Smooth muscle cell (in vitro differentiated cells): ENCODE measurements around the gene PMEPA1. TPM values are rescaled to one million over a fixed set of nuclear protein-coding genes. Genes with fewer than 3 reads are reported as not detected.

Source experiments
- DNase-seq: peaks from one replicate; lab custom pipeline; 2025; ENCODE audit not compliant: unreplicated experiment; lab: John Stamatoyannopoulos, UW
- H2AFZ ChIP-seq: fragments of 200-600 bp; sonication (generic); 2 replicates; pipeline ENCODE4 v1.6.0; 2016; ENCODE audit warnings: antibody characterized with exemption, low read depth, mild to moderate bottlenecking
- H3F3A ChIP-seq: fragments of 200-600 bp; sonication (generic); 2 replicates; pipeline ENCODE4 v1.6.0; 2017; ENCODE audit warnings: antibody characterized with exemption, low read depth
- H3K27ac ChIP-seq: fragments of 200-600 bp; sonication (generic); 2 replicates; pipeline ENCODE4 v1.5.1; 2016; ENCODE audit warnings: low read depth, mild to moderate bottlenecking
- H3K27me3 ChIP-seq: fragments of 200-600 bp; sonication (generic); 2 replicates; pipeline ENCODE4 v1.6.1; 2016; ENCODE audit warnings: low read depth, mild to moderate bottlenecking
- H3K36me3 ChIP-seq: fragments of 200-600 bp; sonication (generic); 2 replicates; pipeline ENCODE4 v1.5.1; 2016; ENCODE audit warnings: low read depth
- H3K4me1 ChIP-seq: fragments of 200-600 bp; sonication (generic); 2 replicates; pipeline ENCODE4 v1.5.1; 2016; ENCODE audit warnings: low read depth
- H3K4me2 ChIP-seq: fragments of 200-600 bp; sonication (generic); 2 replicates; pipeline ENCODE4 v1.6.0; 2016; ENCODE audit warnings: mild to moderate bottlenecking
- H3K4me3 ChIP-seq: fragments of 200-600 bp; sonication (generic); 2 replicates; pipeline ENCODE4 v1.5.1; 2016; ENCODE audit warnings: mild to moderate bottlenecking
- H3K79me2 ChIP-seq: fragments of 200-600 bp; sonication (generic); 2 replicates; pipeline ENCODE4 v1.6.0; 2016; ENCODE audit warnings: low read depth, mild to moderate bottlenecking
- H3K9ac ChIP-seq: fragments of 200-600 bp; sonication (generic); 2 replicates; pipeline ENCODE4 v1.6.0; 2016; ENCODE audit warnings: low read depth
- H3K9me3 ChIP-seq: fragments of 200-600 bp; sonication (generic); replicated peaks from 2 replicates; pipeline ENCODE4 v1.5.1; 2016; ENCODE audit warnings: low read depth
- H4K20me1 ChIP-seq: fragments of 200-600 bp; sonication (generic); 2 replicates; pipeline ENCODE4 v1.6.0; 2016; ENCODE audit warnings: low read depth
- WGBS: methylation state at CpG from one replicate; pipeline ENCODE4 v1.1.7; 2016; ENCODE audit warnings: low lambda C conversion rate; 5-methylcytosine and 5-hydroxymethylcytosine counted together
- polyA plus RNA-seq: library from polyadenylated mRNA; unstranded; fragments of >200 nt; fragmentation: Nextera tagmentation; extraction: Ambion mirVana; gene quantifications from 2 replicates; pipeline ENCODE4 v1.2.1, GENCODE V29; 2016
- total RNA-seq: library from RNA; depleted of rRNA; stranded (reverse); fragments of >200 nt; gene quantifications from 2 replicates; pipeline ENCODE4 v1.2.3, GENCODE V29; 2014
- TF ChIP-seq, protein P1 (sequence below): fragments of 200-600 bp; sonication (generic); IDR thresholded peaks from 2 replicates; pipeline ENCODE4 v1.5.1; 2017; ENCODE audit warnings: borderline replicate concordance, mild to moderate bottlenecking, antibody characterized with exemption; ENCODE audit not compliant: insufficient read depth, poor library complexity, severe bottlenecking

Gene PMEPA1
- total and polyA plus RNA-seq, 2 experiments from 2014 or later: 37.2 to 81.9 TPM

DNA sequence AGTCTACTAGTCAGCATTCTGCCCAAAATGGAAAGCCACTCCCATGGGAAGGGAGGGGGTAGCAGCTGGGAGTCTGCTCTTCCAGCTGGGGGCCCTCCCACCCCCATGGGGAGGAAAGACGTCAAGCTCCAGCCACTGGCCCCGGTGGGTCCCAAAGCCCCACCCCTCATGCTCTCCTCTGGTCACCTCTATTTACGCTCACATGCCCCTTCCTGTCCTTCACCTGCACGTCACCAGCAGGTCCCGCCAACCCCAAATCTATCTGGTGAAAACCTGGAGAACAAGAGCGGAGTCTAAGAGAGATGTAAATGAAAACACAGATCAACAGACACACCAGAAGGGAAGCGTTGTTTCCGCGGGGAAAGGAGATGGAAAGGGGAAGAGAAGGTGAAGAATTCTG lies 59.5 kb downstream of the PMEPA1 start:
- no peak overlapping the region for H3K4me2 ChIP-seq
- no peak overlapping the region for H3K9ac ChIP-seq
- WGBS: 94% methylated on average over 8 of the region's 9 CpGs
- H3K79me2 ChIP-seq: no peaks in the 10 kb centered on the region
- H4K20me1 ChIP-seq: peaks cover 56% of the 10 kb centered on the region
- no peaks in the 10 kb centered on the region for H3K4me1 ChIP-seq
- H3K27ac ChIP-seq: no peak overlapping the region
- H3K27me3 ChIP-seq: no peaks in the 10 kb centered on the region
- peaks cover 3% of the 10 kb centered on the region for H3K36me3 ChIP-seq
- H3K4me3 ChIP-seq: no peak overlapping the region
- peaks cover 3% of the 10 kb centered on the region for H3F3A ChIP-seq
- TF ChIP-seq, protein P1, sequence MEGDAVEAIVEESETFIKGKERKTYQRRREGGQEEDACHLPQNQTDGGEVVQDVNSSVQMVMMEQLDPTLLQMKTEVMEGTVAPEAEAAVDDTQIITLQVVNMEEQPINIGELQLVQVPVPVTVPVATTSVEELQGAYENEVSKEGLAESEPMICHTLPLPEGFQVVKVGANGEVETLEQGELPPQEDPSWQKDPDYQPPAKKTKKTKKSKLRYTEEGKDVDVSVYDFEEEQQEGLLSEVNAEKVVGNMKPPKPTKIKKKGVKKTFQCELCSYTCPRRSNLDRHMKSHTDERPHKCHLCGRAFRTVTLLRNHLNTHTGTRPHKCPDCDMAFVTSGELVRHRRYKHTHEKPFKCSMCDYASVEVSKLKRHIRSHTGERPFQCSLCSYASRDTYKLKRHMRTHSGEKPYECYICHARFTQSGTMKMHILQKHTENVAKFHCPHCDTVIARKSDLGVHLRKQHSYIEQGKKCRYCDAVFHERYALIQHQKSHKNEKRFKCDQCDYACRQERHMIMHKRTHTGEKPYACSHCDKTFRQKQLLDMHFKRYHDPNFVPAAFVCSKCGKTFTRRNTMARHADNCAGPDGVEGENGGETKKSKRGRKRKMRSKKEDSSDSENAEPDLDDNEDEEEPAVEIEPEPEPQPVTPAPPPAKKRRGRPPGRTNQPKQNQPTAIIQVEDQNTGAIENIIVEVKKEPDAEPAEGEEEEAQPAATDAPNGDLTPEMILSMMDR: no peak
- no peaks in the 10 kb centered on the region for H3K9me3 ChIP-seq
- H2AFZ ChIP-seq: no peak overlapping the region
- no peak for DNase-seq

DNA sequence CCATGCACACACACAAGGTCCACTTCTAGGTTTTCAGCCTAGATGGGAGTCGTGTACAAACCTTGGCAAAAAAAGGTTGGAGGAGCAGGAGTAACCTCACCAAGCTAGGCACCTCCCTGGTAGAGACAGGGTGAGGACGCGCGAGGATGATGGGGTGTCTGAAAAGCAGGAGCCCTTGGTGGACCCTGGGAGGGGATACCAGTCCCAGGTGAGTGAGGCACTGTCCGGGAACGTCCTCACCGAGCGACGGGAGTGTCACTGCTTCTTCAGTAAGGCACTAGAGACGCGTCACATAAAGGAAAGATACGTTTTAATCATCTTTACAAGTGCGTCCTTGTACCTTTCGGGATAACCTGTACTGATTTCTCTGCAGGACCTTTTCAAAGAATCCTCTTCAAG lies 60.2 kb downstream of the PMEPA1 start:
- H3K9ac ChIP-seq: no peak overlapping the region
- H3K36me3 ChIP-seq: peaks cover 3% of the 10 kb centered on the region
- peaks cover 49% of the 10 kb centered on the region for H4K20me1 ChIP-seq
- 96% methylated on average over 14 of the region's 14 CpGs for WGBS
- no peaks in the 10 kb centered on the region for H3K4me1 ChIP-seq
- DNase-seq: no peak
- H3K4me2 ChIP-seq: no peak overlapping the region
- TF ChIP-seq, protein P1: no peak
- H2AFZ ChIP-seq: no peak overlapping the region
- H3K79me2 ChIP-seq: no peaks in the 10 kb centered on the region
- no peaks in the 10 kb centered on the region for H3K9me3 ChIP-seq
- H3F3A ChIP-seq: peaks cover 3% of the 10 kb centered on the region
- H3K27ac ChIP-seq: no peak overlapping the region
- H3K4me3 ChIP-seq: no peak overlapping the region
- H3K27me3 ChIP-seq: no peaks in the 10 kb centered on the region

DNA sequence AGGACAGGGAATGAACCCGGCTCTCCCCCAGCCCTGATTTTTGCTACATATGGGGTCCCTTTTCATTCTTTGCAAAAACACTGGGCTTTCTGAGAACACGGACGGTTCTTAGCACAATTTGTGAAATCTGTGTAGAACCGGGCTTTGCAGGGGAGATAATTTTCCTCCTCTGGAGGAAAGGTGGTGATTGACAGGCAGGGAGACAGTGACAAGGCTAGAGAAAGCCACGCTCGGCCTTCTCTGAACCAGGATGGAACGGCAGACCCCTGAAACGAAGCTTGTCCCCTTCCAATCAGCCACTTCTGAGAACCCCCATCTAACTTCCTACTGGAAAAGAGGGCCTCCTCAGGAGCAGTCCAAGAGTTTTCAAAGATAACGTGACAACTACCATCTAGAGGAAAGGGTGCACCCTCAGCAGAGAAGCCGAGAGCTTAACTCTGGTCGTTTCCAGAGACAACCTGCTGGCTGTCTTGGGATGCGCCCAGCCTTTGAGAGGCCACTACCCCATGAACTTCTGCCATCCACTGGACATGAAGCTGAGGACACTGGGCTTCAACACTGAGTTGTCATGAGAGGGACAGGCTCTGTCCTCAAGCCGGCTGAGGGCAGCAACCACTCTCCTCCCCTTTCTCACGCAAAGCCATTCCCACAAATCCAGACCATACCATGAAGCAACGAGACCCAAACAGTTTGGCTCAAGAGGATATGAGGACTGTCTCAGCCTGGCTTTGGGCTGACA lies 60.8 kb downstream of the PMEPA1 start:
- Histone ChIP-seq H3K4me1 (no peaks in the 10 kb centered on the region), H3K9me3 (no peaks in the 10 kb centered on the region), H3K4me2 (no peak overlapping the region), H3K79me2 (no peaks in the 10 kb centered on the region), H3K27me3 (no peaks in the 10 kb centered on the region), H3K4me3 (no peak overlapping the region), H2AFZ (no peak overlapping the region), H3K36me3 (peaks cover 3% of the 10 kb centered on the region), H4K20me1 (peaks cover 44% of the 10 kb centered on the region), H3K9ac (no peak overlapping the region), H3F3A (peaks cover 3% of the 10 kb centered on the region), H3K27ac (no peak overlapping the region)
- DNase-seq: no peak
- TF ChIP-seq, protein P1: no peak
- WGBS: 96% methylated on average over 15 of the region's 15 CpGs
